ENCODE results near the gene SPATA2L.

- no peak for TF ChIP-seq CTCF (conservative IDR thresholded peaks at IDR 0.05)
- TF ChIP-seq ZFX (IDR thresholded peaks at IDR 0.05) = no peak
These were observed 26.1 kb upstream of the SPATA2L start for GRCh38 chr16:89727406-89728120.

Data from C4-2B (cell line).